MV-4-11 (cell line): ENCODE data around the gene KCNIP3.

Experiments
- DNase-seq: peaks from one replicate; lab custom pipeline; 2025; lab: John Stamatoyannopoulos, UW

Gene KCNIP3

GRCh38 chr2:95313296-95314131 lies 16.4 kb downstream of the KCNIP3 start:
- DNase-seq: no peak

GRCh38 chr2:95314598-95314963 lies 17.4 kb downstream of the KCNIP3 start:
- DNase-seq: no peak

- no peak for DNase-seq
These were observed 17.9 kb downstream of the KCNIP3 start for GRCh38 chr2:95314964-95315611.

DNA sequence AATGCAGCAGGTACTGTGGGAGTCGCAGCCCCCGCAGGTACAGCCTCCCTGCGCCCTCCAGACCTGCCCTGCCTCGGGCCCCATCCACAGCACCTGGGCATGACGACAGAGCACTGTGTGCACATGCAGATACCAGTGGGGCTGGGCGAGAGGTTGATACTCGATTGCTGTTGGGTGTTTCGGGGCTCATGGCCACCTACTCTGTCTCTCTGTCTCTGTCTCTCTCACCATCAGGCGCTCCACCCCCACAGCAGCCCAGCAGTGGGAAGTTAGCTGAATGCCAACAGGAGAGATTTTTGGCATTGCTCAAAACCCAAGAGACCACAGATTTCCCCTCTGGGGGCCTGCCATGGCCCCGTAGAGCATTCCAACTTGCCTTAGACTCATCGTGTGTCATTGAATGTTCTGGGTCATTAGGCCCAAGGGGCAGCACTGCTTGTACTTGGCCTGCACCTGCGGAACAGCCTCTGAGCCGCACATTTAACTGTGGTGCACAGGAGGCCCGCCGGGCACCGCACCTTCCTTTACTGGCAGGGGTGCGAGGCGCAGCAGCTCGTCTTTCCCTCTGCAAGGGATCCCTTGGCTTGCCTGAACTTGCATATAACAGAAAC lies 18.8 kb downstream of the KCNIP3 start:
- no peak for DNase-seq

DNA sequence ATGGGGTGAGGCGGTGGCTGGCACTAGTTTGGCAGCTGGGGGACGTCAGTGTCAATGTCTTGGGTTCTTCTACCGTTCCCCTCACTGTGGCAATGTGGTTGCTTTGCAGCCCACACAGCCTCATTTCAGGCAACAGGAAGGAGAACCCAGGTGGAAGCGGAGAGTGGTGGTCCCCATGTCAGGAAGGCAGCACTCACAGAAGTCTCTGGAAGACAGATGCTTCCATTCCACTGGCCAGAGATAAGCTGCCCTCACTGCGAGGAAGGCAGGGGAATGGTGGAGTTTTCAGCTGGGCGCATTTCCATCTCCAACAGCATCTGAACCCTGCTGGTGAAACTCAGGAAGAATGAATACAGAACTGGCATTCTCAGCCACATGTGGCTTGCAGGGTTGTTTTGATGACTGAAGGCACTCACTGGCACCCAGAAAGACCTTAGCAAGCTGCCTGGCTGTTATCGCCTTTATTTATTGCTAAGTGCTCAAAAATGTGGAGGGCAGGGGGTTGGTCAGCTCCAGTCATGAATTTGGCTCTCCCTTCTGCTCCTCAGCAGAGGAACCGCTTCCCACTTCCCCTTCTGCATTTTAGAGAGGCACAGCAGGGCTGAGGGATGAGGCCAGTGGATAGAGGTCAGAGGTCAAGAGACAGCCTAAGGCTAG lies 19.4 kb downstream of the KCNIP3 start:
- DNase-seq: peak; percentile 83

- no peak for DNase-seq
These were observed 20.0 kb downstream of the KCNIP3 start for GRCh38 chr2:95317123-95317500.

GRCh38 chr2:95317665-95318425 lies 20.7 kb downstream of the KCNIP3 start:
- no peak for DNase-seq

DNA sequence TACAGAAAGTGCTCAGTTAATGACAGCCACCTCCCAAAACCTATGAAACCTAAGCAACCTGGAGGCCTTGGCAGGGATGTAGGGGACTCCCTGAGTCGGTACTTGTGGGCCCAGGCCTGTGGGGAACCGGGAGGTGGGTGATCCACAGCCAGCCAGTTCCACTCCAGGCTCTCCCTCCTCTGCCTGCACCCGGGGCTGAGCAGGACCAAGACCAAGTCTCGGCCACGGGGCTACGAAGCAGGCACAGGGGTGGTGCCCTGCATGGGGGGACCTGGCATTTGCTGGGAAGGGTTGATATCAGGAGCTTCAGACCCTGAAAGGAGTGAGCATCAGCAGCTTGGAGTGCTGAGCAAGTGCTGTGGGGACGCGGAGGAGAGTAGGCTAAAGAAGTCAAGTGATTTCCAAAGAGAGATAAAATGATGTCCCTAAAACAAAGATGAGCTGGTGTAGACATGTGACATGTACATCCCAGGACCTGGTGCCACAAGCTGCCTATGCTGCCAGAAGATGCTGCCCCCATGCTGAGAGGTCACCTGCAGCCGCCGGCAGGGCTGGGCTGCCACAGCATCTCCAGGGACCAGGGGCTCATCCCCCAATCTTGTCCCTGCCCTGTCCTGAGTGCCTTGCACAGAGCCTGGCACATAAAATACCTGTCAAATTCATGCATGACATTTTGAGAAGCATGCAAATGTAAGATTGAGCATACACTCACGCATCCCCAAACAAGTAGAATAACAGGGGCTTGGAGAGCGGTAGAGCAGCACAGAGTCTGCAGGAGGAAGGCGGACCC lies 21.5 kb downstream of the KCNIP3 start:
- DNase-seq: no peak

DNA sequence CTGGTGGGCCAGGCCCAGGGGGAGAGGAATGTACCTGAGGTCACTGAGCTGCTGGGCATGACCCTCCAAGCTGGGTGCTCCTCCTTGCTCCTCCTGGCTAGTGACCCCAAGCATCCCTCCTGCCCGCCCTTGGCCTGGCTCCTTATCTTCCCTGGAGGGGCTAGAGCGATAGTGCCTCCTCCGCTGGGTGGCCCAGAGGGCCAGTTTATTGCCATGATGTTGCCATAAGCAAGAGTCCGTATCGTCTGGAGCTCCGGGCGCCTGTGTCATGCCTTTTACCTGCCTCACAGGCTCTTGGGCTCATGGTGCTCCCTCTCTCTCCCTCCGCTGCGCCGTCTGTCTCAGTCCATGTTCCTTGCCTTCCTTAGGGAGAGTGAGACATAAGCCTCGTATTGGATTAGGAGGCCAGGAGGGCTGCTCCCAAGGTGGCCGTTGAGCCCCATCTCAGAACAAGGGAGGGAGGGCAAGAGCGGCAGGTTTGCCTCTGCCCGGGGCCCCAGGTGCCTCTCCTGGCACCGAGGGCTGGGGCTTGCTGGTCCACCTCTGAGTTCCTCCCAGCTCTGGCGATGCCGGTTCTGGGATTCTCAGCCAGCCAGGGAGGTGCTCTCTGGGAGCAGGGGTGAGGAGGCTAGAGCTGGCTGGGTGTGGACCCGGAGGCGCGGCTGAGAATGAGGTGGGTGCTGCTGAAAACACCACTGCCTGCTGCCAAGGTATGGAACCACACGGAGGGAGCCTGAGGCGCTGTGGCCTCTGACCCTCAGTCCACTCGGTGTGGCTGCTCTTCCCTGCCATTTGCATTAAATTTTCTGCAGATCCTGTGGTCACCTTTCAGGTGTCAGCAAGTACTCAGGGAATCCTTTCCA lies 22.6 kb downstream of the KCNIP3 start:
- DNase-seq: no peak

DNA sequence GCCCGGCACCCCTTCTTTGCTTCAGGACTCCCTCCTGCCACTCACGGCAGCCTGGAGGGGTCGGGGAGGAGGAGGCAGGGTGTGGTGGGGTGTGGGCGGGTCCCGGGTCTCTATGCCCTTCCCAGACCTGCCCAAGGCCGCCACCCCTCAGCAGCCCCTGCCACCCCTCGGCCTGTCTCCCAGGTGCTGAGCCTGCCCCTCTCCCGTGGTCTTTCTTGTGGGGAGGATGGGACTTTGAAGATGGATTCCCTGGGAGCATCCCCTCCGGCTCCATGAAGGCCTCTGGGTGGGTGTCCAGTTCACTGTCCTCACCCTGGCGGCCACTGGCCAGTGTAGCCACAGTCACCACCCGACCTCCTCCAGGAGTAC lies 23.2 kb downstream of the KCNIP3 start:
- DNase-seq: no peak

- no peak for DNase-seq
These were observed 24.0 kb downstream of the KCNIP3 start for GRCh38 chr2:95320986-95321767.

DNA sequence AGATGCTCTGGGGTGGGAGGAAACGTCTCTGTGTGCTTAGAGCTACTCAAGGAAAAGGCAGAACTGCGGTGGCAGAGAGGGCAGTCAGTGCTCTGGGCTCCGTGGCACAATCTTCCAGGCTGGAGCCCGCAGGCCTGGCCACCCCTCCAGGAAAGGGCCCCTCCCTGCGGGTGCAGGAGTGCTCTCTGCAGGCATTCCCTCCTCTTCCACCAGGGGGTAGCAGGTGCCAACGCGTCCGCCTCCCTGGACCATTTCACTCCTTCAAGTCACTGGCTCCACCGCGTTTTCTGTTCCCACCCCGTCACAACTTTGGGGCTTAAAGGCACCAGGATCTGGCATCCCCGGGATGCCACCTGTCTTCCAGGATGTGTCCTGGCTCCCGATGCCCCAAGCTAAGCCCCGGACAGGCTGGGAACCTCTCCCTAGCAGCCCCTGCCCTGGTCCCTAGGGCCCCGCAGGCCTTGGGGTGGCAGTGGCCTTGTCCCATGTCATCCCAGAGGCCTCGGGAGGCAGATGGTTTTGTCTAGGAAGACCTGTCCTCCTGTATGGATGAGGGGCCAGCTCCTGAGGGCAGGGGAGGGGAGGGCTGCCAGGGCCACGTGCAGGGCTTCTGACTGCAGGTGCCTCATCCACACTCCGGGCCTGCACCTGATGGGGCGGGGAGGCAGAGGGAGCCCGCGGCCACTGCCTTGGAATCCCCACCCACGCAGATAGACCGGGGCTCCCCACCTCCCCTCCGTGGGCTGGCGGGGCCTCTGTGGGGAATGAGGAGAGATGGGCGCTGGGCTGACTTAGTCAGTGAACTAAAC lies 26.4 kb downstream of the KCNIP3 start:
- no peak for DNase-seq

- DNase-seq: no peak
These were observed 27.9 kb downstream of the KCNIP3 start for GRCh38 chr2:95325026-95325425.

DNA sequence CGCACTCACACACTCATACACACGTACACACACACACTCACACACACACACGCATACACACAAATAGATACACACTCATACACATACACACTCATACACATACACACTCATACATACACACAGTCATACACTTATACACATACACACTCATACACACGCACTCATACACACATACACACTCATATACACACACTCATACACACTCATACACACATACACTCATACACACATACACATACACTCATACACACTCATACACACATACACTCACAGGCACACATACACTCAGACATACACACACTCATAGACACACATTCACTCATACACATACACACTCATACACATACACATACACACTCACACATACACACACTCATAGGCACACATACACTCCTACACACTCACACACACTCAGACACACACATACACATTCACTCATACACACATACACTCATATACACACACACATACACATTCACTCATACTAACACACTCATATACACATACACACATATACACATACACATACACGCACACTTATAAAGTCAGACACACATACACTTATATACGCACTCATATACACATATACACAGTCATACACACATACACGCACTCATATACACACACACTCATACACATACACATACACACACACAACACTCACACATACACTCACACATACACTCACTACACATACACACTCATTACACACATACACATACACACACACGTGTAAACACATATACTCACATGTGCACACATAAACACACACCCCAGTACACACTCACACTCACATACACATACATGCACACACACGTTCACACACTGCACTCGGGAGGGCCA lies 28.7 kb downstream of the KCNIP3 start:
- no peak for DNase-seq

GRCh38 chr2:95326433-95327140 lies 29.4 kb downstream of the KCNIP3 start:
- no peak for DNase-seq

GRCh38 chr2:95327861-95328260 lies 30.7 kb downstream of the KCNIP3 start:
- no peak for DNase-seq
